H1 (cell line): Measurements from ENCODE around the gene ADAT3. TPM values are rescaled to one million over a fixed set of nuclear protein-coding genes. Genes with fewer than 3 reads are reported as not detected.

ENCODE experiments used
- CTCF ChIA-PET: fragments of 300-600 bp; sonication (Branson Sonifier 250); formaldehyde crosslinking; loops from one replicate; lab custom pipeline; 2021; ENCODE audit not compliant: partially characterized antibody; lab: Charles Lee
- POLR2A ChIA-PET: fragments of 300-600 bp; sonication (Branson Sonifier 250); formaldehyde crosslinking; loops from one replicate; lab custom pipeline; 2021; ENCODE audit warnings: inconsistent platforms; ENCODE audit not compliant: partially characterized antibody; lab: Charles Lee
- DNase-seq, 2 experiments: peaks; one replicate each; pipeline versions ENCODE4 v3.0.0 to v3.0.0-alpha.2; 2010 to 2022; ENCODE audit warnings: low spot score in 2 of 2, low read depth in 1 of 2, mixed read lengths in 1 of 2
- FAIRE-seq: peaks from 2 replicates; lab custom pipeline; 2011; peaks lifted over from hg19 to GRCh38; lab: Jason Lieb, UNC
- H2AFZ ChIP-seq: 2 replicates; pipeline ENCODE4 v1.8.1; 2012; ENCODE audit warnings: low read length, inconsistent platforms
- H2AK5ac ChIP-seq: 2 replicates; pipeline ENCODE4 v1.6.1; 2013; ENCODE audit warnings: low read depth, low read length
- H2BK120ac ChIP-seq: replicated peaks from 2 replicates; pipeline ENCODE3; 2013; ENCODE audit warnings: low read depth, low read length, inconsistent platforms
- H2BK12ac ChIP-seq: 2 replicates; pipeline ENCODE4 v1.6.1; 2013; ENCODE audit warnings: low read depth, low read length
- H2BK15ac ChIP-seq: 2 replicates; pipeline ENCODE4 v1.6.1; 2013; ENCODE audit warnings: low read length
- H2BK20ac ChIP-seq: 2 replicates; pipeline ENCODE4 v1.6.1; 2013; ENCODE audit warnings: low read length
- H2BK5ac ChIP-seq: 2 replicates; pipeline ENCODE4 v1.6.1; 2013; ENCODE audit warnings: low read depth, low read length
- H3K14ac ChIP-seq: 2 replicates; pipeline ENCODE4 v1.6.1; 2013; ENCODE audit warnings: inconsistent platforms; ENCODE audit not compliant: insufficient read length
- H3K18ac ChIP-seq: 2 replicates; pipeline ENCODE4 v1.6.1; 2013; ENCODE audit warnings: low read length; ENCODE audit errors: extremely low read depth
- H3K23ac ChIP-seq: 2 replicates; pipeline ENCODE4 v1.6.1; 2013; ENCODE audit warnings: inconsistent platforms; ENCODE audit not compliant: insufficient read length
- H3K23me2 ChIP-seq: 2 replicates; pipeline ENCODE4 v1.6.1; 2013; ENCODE audit warnings: low read depth, low read length
- H3K27ac ChIP-seq: 2 replicates; pipeline ENCODE4 v1.6.1; 2011; ENCODE audit warnings: low read depth, low read length, inconsistent platforms
- H3K27me3 ChIP-seq, 4 experiments: replicated peaks in 1 of 4; 1 replicate in 1 of 4; 2 replicates in 3 of 4; pipeline versions ENCODE4 v1.6.1 to v1.8.1; 2011 to 2013; ENCODE audit warnings: low read length in 3 of 4, mild to moderate bottlenecking in 3 of 4, inconsistent platforms in 2 of 4, mixed read lengths in 2 of 4, moderate library complexity in 1 of 4; ENCODE audit not compliant: control insufficient read depth in 3 of 4, insufficient read depth in 3 of 4; ENCODE audit errors: extremely low read depth in 1 of 4
- H3K36me3 ChIP-seq, 4 experiments: 2 replicates each; pipeline versions ENCODE4 v1.6.1 to v1.8.1; 2011 to 2013; ENCODE audit warnings: mild to moderate bottlenecking in 4 of 4, low read length in 3 of 4, moderate library complexity in 2 of 4, control low read depth in 1 of 4, inconsistent platforms in 1 of 4; ENCODE audit not compliant: insufficient read depth in 4 of 4, control insufficient read depth in 2 of 4
- H3K4ac ChIP-seq: replicated peaks from 2 replicates; pipeline ENCODE3; 2013; ENCODE audit warnings: low read length, low read depth, mixed read lengths, inconsistent platforms; ENCODE audit not compliant: insufficient read length
- H3K4me1 ChIP-seq, 4 experiments: replicated peaks in 1 of 4; 1 replicate in 1 of 4; 2 replicates in 3 of 4; pipeline versions ENCODE4 v1.6.1 to v1.8.1; 2011 to 2013; ENCODE audit warnings: low read length in 3 of 4, inconsistent platforms in 2 of 4, mixed read lengths in 1 of 4; ENCODE audit not compliant: insufficient read depth in 4 of 4, control insufficient read depth in 3 of 4
- H3K4me2 ChIP-seq, 2 experiments: 2 replicates each; pipeline versions ENCODE4 v1.6.1 to v1.8.1; 2011 to 2013; ENCODE audit warnings: low read depth in 2 of 2, low read length in 2 of 2, control low read depth in 1 of 2, inconsistent platforms in 1 of 2, mild to moderate bottlenecking in 1 of 2; ENCODE audit not compliant: insufficient read depth in 1 of 2
- H3K4me3 ChIP-seq, 4 experiments: fragments of 200-600, 300-600 bp in 1 of 4; sonication (generic), shearing (Covaris generic), sonication (Bioruptor Twin) in 1 of 4; 2 replicates each; pipeline versions ENCODE4 v1.5.1 to v1.8.1; 2011 to 2016; ENCODE audit warnings: low read length in 4 of 4, low read depth in 3 of 4, control low read depth in 2 of 4, inconsistent platforms in 2 of 4, mild to moderate bottlenecking in 2 of 4, mixed read lengths in 1 of 4, moderate library complexity in 1 of 4; ENCODE audit not compliant: insufficient read depth in 2 of 4; ENCODE audit errors: extremely low read depth in 1 of 4
- H3K56ac ChIP-seq: replicated peaks from 2 replicates; pipeline ENCODE3; 2013; ENCODE audit warnings: low read depth, mild to moderate bottlenecking, mixed read lengths, low read length, inconsistent platforms; ENCODE audit not compliant: insufficient read length
- H3K79me1 ChIP-seq: 2 replicates; pipeline ENCODE4 v1.6.1; 2013; ENCODE audit warnings: low read depth, low read length, control low read depth
- H3K79me2 ChIP-seq, 2 experiments: 2 replicates each; pipeline versions ENCODE4 v1.6.1 to v1.8.1; 2012 to 2013; ENCODE audit warnings: low read length in 2 of 2, mild to moderate bottlenecking in 2 of 2, inconsistent platforms in 1 of 2; ENCODE audit not compliant: insufficient read depth in 2 of 2, control insufficient read depth in 1 of 2
- H3K9ac ChIP-seq, 4 experiments: replicated peaks in 1 of 4; 1 replicate in 1 of 4; 2 replicates in 3 of 4; pipeline versions ENCODE4 v1.6.1 to v1.8.1; 2011 to 2013; ENCODE audit warnings: low read depth in 3 of 4, low read length in 3 of 4, control low read depth in 2 of 4, mild to moderate bottlenecking in 2 of 4, moderate library complexity in 2 of 4, inconsistent platforms in 1 of 4; ENCODE audit errors: extremely low read depth in 1 of 4
- H3K9me3 ChIP-seq, 2 experiments: 2 replicates each; pipeline versions ENCODE4 v1.6.1 to v1.8.1; 2012 to 2013; ENCODE audit warnings: mild to moderate bottlenecking in 2 of 2, moderate library complexity in 2 of 2, control low read depth in 1 of 2, inconsistent platforms in 1 of 2, low read depth in 1 of 2, low read length in 1 of 2, mixed read lengths in 1 of 2; ENCODE audit not compliant: insufficient read depth in 2 of 2
- H4K20me1 ChIP-seq, 2 experiments: replicated peaks in 1 of 2; 2 replicates each; pipeline versions ENCODE3 to v1.8.1; 2011 to 2013; ENCODE audit warnings: inconsistent platforms in 2 of 2, low read length in 2 of 2, mild to moderate bottlenecking in 1 of 2; ENCODE audit not compliant: insufficient read depth in 2 of 2, control insufficient read depth in 1 of 2
- H4K5ac ChIP-seq: 2 replicates; pipeline ENCODE4 v1.6.1; 2013; ENCODE audit warnings: low read length, low read depth, mixed read lengths, inconsistent platforms; ENCODE audit not compliant: insufficient read length
- H4K8ac ChIP-seq: 2 replicates; pipeline ENCODE4 v1.8.0; 2013; ENCODE audit warnings: mild to moderate bottlenecking, moderate library complexity, low read length, inconsistent platforms; ENCODE audit not compliant: insufficient read depth; ENCODE audit errors: extremely low read depth
- H4K91ac ChIP-seq: replicated peaks from 2 replicates; pipeline ENCODE3; 2013; ENCODE audit warnings: low read length, mixed read lengths, inconsistent platforms; ENCODE audit not compliant: insufficient read length
- ATF3 ChIP-seq: IDR thresholded peaks from 2 replicates; pipeline ENCODE4 v1.6.1; 2011; ENCODE audit warnings: low read depth, mild to moderate bottlenecking, low read length; ENCODE audit not compliant: insufficient read depth
- BACH1 ChIP-seq: IDR thresholded peaks from 2 replicates; pipeline ENCODE4 v1.6.1; 2012; ENCODE audit warnings: low read length, improper control_type of control experiment
- GTF2F1 ChIP-seq: IDR thresholded peaks from 2 replicates; pipeline ENCODE4 v1.6.1; 2012; ENCODE audit warnings: low read depth, low read length, improper control_type of control experiment, borderline replicate concordance
- HDAC6 ChIP-seq: IDR thresholded peaks from one replicate; pipeline ENCODE4 v1.7.1; 2012; ENCODE audit warnings: low read depth, mild to moderate bottlenecking, inconsistent platforms, low read length, moderate library complexity
- KDM1A ChIP-seq: fragments of 200-600, 300-600 bp; sonication (generic); IDR thresholded peaks from 2 replicates; pipeline ENCODE4 v1.7.1; 2016; ENCODE audit warnings: mild to moderate bottlenecking, low read length, borderline replicate concordance
- ZNF274 ChIP-seq: IDR thresholded peaks from 2 replicates; pipeline ENCODE4 v1.7.0; 2012; ENCODE audit warnings: low read length, borderline replicate concordance; ENCODE audit errors: extremely low read depth
- whole genome bisulfite sequencing, 2 experiments: shearing (Covaris generic) in 1 of 2; methylation state at CpG; one replicate each; pipeline versions ENCODE4 v1.1.6 to v1.1.7; 2013 to 2015; ENCODE audit warnings: low lambda C conversion rate in 2 of 2, mixed read lengths in 2 of 2, inconsistent platforms in 1 of 2, low coverage in 1 of 2, missing lambda C conversion rate in 1 of 2; ENCODE audit not compliant: insufficient replicate concordance in 2 of 2, insufficient coverage in 1 of 2, insufficient read length in 1 of 2; ENCODE audit errors: extremely low coverage in 1 of 2, missing lambda C conversion rate in 1 of 2; 5-methylcytosine and 5-hydroxymethylcytosine counted together
- polyA plus RNA-seq, 7 experiments: library from polyadenylated mRNA; depleted of rRNA in 3 of 7; stranded (reverse) in 5 of 7; unstranded in 2 of 7; fragments of >200 nt in 5 of 7; fragments of 200-250 nt in 2 of 7; gene quantifications; 1 replicate in 5 of 7; 2 replicates in 1 of 7; 4 replicates in 1 of 7; pipeline versions ENCODE4 v1.2.1 to v1.2.3, GENCODE V29; 2011 to 2013; ENCODE audit warnings: missing spikeins in 2 of 7, mixed read lengths in 2 of 7
- total RNA-seq: library from RNA; stranded (reverse); fragmentation: NEBNext Ultra II Directional; extraction: Animal tissue kit (Norgen Biotek cat#: 25700); gene quantifications from 2 replicates; pipeline ENCODE4 v1.2.1, GENCODE V29; 2021
- TF ChIP-seq, protein P1 (sequence below): IDR thresholded peaks from 2 replicates; pipeline ENCODE4 v1.6.1; 2012; ENCODE audit warnings: low read length, inconsistent platforms

The ADAT3 gene
- total and polyA plus RNA-seq, 2 of the 8 experiments (the other 6 are each of a cell fraction or from before 2014, with no cell fraction given), result 5.4 to 10.8 TPM

GRCh38 chr19:1938071-1938470 is 32.9 kb downstream of the ADAT3 start:
- H3K14ac ChIP-seq, result no peak overlapping the region
- no peak overlapping the region for H3K4ac ChIP-seq
- no peaks in the 10 kb centered on the region; the same call in 1 of the 2 replicates for H3K79me1 ChIP-seq
- ChIA-PET POLR2A (interaction anchor here (1.0 to 2.3 kb wide), 4 partner anchors 8 to 40 kb away, joined by 3 to 13 read pairs (median 4); no protein-coding TSS in a partner anchor), CTCF (interaction anchor here (1.3 to 1.7 kb wide), 3 partner anchors 16 to 324 kb away, joined by 3 to 4 read pairs (median 3); no protein-coding TSS in a partner anchor)
- no peaks in the 10 kb centered on the region; a peak in 1 of 4 replicates for H3K9me3 ChIP-seq
- H3K4me3 ChIP-seq, result no peak overlapping the region
- H2BK15ac ChIP-seq, result no peak overlapping the region
- no peak overlapping the region for H2AFZ ChIP-seq
- H3K4me1 ChIP-seq, result peaks cover 0 to 13% (median 7%) of the 10 kb centered on the region in 4 experiments; a peak in 6 of 7 replicates
- no peak overlapping the region for H3K23ac ChIP-seq
- no peak overlapping the region for H3K27ac ChIP-seq
- peaks cover 2 to 3% of the 10 kb centered on the region in 2 experiments for H4K20me1 ChIP-seq
- H3K9ac ChIP-seq, result no peak overlapping the region
- H3K56ac ChIP-seq, result no peak overlapping the region
- no peaks in the 10 kb centered on the region for H3K27me3 ChIP-seq
- no peaks in the 10 kb centered on the region for H3K36me3 ChIP-seq
- no peak overlapping the region for H4K8ac ChIP-seq
- no peak overlapping the region for H2BK20ac ChIP-seq
- no peak for FAIRE-seq
- H2AK5ac ChIP-seq, result no peak overlapping the region
- DNase-seq, result no peak
- TF ChIP-seq, protein P1, sequence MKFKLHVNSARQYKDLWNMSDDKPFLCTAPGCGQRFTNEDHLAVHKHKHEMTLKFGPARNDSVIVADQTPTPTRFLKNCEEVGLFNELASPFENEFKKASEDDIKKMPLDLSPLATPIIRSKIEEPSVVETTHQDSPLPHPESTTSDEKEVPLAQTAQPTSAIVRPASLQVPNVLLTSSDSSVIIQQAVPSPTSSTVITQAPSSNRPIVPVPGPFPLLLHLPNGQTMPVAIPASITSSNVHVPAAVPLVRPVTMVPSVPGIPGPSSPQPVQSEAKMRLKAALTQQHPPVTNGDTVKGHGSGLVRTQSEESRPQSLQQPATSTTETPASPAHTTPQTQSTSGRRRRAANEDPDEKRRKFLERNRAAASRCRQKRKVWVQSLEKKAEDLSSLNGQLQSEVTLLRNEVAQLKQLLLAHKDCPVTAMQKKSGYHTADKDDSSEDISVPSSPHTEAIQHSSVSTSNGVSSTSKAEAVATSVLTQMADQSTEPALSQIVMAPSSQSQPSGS, result no peak
- TF ChIP-seq HDAC6 (no peak), ATF3 (no peak), ZNF274 (no peak), KDM1A (no peak), GTF2F1 (no peak), BACH1 (no peak)
- H3K79me2 ChIP-seq, result peaks cover 14 to 16% of the 10 kb centered on the region in 2 experiments
- H3K18ac ChIP-seq, result no peak overlapping the region
- H2BK120ac ChIP-seq, result no peak overlapping the region
- H2BK5ac ChIP-seq, result no peak overlapping the region
- H4K5ac ChIP-seq, result no peak overlapping the region
- WGBS, 2 experiments, result 77% methylated on average over 7 of the region's 7 CpGs; no CpG with 5 or more reads in 1 of the 2 experiments
- no peak overlapping the region for H4K91ac ChIP-seq
- H2BK12ac ChIP-seq, result no peak overlapping the region
- H3K23me2 ChIP-seq, result peaks cover 16% of the 10 kb centered on the region; the same call in 1 of the 2 replicates
- no peak overlapping the region for H3K4me2 ChIP-seq
